ENCODE data around the gene PDE7B.

The PDE7B gene

GRCh38 chr6:136024711-136025110 lies 173.2 kb downstream of the PDE7B start:
- no peak for DNase-seq (ENCODE audit: low read depth, low spot score)

GRCh38 chr6:136025736-136026135 lies 174.2 kb downstream of the PDE7B start:
- DNase-seq (ENCODE audit: low read depth, low spot score), result no peak

DNA sequence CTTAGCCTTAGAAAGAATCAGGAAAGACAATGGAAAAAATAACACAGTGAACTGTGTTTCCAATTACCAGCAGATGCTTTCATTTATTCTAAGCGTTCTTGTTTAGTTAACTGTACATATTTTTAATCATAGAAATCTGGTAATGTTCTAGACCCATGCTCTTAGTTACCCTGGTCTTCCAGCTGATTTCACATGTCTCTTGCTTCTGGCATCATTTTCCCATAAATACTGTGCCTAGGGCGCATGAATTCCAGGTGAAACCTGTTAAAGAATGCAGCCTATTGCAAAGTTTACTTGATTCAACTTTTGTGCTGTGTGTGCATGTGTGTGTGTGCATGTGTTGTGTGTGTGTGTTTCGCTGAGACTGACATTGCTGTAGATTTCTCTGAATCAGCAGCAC lies 178.6 kb downstream of the PDE7B start:
- no peak for DNase-seq (ENCODE audit: low read depth, low spot score)

DNA sequence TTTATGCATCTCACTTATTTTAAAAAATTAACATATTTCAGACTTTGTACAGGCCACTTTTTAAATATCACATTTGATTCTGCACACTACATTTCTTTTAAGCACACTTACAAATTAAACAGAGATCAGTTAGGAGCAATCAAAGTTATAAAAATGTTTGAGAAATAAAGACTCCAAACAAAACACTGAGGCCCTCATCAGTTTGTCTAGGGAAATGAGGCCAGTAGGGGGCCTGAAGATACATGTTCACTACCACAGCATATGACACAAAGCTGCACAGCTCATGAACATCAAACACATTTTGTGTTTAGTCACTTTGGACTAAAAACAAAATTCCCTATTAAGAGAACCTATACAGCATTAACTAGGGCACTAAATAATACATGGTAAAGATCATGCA lies 180.5 kb downstream of the PDE7B start:
- DNase-seq (ENCODE audit: low read depth, low spot score), result no peak

- DNase-seq (ENCODE audit: low read depth, low spot score), result no peak
Measured at GRCh38 chr6:136033416-136033815, 181.9 kb downstream of the PDE7B start.

DNA sequence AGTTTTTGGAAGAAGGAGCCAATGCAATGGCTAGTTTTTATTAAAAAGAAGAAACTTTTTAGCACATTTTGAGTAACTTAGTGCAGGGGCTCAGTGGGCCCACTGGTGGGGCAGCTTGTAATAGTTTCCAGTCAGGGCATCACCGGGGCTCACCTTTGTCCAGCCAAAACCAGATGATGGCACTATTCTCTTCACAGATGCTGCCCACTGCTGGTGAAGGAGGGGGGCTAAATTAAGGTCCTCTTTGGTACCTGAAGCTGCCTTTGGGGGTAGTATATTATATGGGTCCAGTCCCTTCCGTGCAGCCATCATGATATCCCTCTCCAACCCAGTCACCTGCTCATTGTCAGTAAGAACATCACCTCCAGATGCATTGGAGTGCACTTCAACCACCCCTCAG lies 182.9 kb downstream of the PDE7B start:
- DNase-seq (ENCODE audit: low read depth, low spot score), result no peak

GRCh38 chr6:136035378-136036070 lies 184.0 kb downstream of the PDE7B start:
- no peak for DNase-seq (ENCODE audit: low read depth, low spot score)

GRCh38 chr6:136036071-136036380 lies 184.5 kb downstream of the PDE7B start:
- DNase-seq (ENCODE audit: low read depth, low spot score), result no peak

GRCh38 chr6:136036601-136037000 lies 185.1 kb downstream of the PDE7B start:
- no peak for DNase-seq (ENCODE audit: low read depth, low spot score)

GRCh38 chr6:136037242-136037875 lies 185.9 kb downstream of the PDE7B start:
- no peak for DNase-seq (ENCODE audit: low read depth, low spot score)

DNA sequence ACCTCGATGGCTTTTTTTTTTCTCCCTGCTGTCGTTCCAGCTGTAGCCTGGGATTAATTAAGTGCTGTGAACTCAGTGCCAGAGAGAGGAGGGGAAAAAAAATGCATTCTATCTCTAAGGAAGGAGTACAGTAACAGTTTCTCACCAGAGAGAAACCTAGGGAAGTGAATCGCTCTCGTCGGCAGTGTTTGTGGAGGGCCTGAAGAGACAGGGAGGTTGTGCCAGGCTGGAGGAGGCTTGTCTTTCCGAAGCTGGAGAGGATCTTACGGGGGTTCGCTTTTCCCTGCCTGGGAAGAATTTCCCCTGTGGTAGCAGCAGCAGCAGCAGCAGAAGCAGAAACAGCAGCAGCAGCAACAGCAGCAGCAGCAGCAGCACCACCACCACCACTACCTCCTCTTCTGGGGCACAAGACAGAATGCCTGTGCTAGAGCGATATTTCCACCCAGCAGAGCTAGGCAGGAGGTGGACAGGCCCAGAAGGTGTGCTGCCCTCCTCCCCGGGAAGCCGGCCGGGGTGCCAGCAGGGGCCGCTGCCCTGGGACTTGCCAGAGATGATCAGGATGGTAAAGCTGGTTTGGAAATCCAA lies 186.5 kb downstream of the PDE7B start:
- no peak for DNase-seq (ENCODE audit: low read depth, low spot score)

DNA sequence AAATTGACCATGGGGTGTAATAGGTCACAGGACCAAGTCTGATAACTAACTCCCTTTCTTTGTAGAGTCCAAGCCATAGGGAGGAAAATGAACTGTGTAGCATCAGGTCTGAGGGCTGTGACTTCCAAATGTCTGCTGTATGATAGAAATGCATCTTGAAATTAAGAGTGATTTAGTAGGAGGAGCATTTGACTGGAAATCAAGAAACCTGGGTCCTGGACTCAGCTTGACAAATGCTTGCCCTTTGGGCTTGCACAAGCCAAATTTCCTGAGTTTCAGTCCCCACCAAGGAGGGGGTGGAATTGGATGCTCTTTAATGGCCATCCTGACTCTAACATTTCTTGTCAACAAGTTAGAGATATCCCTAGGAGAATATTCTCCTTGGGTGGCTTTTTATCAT lies 187.0 kb downstream of the PDE7B start:
- no peak for DNase-seq (ENCODE audit: low read depth, low spot score)

DNA sequence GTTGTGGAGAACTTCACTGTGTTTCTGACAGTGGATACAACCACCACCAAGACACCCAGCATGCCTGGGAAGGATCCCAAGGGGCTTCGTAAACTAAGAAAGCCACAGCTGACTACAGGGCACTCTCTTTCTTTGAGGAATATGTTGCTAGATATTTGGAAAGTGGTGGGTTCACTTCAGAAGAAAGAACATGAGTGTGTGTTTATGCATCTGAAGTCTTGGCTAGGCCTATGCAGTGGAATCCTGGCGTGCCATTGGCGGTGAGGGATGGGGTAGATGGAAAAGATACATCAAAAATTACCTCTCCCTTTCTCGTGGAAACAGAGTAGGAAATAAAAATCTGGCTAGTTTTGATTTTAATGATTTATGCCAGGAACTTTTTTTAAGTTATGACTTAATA lies 187.7 kb downstream of the PDE7B start:
- DNase-seq (ENCODE audit: low read depth, low spot score), result no peak

GRCh38 chr6:136050475-136050874 lies 199.0 kb downstream of the PDE7B start:
- DNase-seq (ENCODE audit: low read depth, low spot score), result no peak

GRCh38 chr6:136051140-136051775 lies 199.8 kb downstream of the PDE7B start:
- no peak for DNase-seq (ENCODE audit: low read depth, low spot score)

- DNase-seq (ENCODE audit: low read depth, low spot score), result no peak
Measured at GRCh38 chr6:136052031-136052430, 200.5 kb downstream of the PDE7B start.

DNA sequence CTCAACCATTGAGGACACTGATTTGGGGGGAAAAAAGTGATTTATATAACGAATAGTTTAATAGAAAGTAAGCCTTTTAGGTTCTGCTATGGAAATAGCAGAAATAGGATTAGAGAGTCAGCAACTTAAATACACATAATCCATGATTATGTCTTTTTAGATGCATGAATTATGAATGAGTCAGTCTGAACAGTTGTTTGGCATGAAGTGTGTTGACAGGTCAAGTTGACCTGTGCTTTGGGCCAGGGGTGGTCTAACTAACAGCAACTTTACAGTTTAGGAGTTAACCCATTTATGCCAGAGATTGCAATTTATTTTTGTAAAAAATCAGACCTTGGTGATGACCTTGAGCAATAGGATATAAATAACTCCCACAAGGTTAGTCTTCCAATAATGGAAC lies 207.4 kb downstream of the PDE7B start:
- DNase-seq (ENCODE audit: low read depth, low spot score), result no peak

GRCh38 chr6:136059308-136059707 lies 207.8 kb downstream of the PDE7B start:
- no peak for DNase-seq (ENCODE audit: low read depth, low spot score)

- DNase-seq (ENCODE audit: low read depth, low spot score), result no peak
Measured at GRCh38 chr6:136060052-136060451, 208.6 kb downstream of the PDE7B start.

DNA sequence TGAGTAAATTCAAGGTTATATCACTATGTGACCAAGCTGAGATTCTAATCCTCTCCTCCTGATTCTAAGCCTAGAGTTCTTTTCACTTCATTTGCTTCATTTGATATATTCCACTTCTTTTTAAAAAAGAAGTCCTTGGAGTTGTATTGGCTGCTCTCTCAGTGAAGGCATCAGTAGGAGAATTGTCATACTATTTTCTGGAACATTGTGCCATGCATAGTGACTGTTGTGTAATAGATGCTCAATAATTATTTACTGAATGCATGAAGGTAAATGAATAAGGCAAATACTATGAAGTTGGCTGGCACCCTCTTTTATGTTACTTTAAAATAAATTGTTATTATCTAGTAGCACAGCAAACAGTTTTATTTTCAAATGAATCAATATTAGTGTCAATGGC lies 209.3 kb downstream of the PDE7B start:
- no peak for DNase-seq (ENCODE audit: low read depth, low spot score)

GRCh38 chr6:136061701-136062100 lies 210.2 kb downstream of the PDE7B start:
- no peak for DNase-seq (ENCODE audit: low read depth, low spot score)

- DNase-seq (ENCODE audit: low read depth, low spot score), result no peak
Measured at GRCh38 chr6:136063096-136063495, 211.6 kb downstream of the PDE7B start.

GRCh38 chr6:136066005-136066404 lies 214.5 kb downstream of the PDE7B start:
- DNase-seq (ENCODE audit: low read depth, low spot score), result no peak
